GM12892 (cell line): ENCODE measurements around the gene CCNK.

Experiments
- POLR2AphosphoS5 ChIP-seq: IDR thresholded peaks from 2 replicates; pipeline ENCODE4 v1.6.1; 2011; ENCODE audit warnings: low read depth, low read length, control low read depth
- TAF1 ChIP-seq: IDR thresholded peaks from 2 replicates; pipeline ENCODE4 v1.6.1; 2011; ENCODE audit warnings: low read depth, mild to moderate bottlenecking, control low read depth, low read length, borderline replicate concordance

DNA sequence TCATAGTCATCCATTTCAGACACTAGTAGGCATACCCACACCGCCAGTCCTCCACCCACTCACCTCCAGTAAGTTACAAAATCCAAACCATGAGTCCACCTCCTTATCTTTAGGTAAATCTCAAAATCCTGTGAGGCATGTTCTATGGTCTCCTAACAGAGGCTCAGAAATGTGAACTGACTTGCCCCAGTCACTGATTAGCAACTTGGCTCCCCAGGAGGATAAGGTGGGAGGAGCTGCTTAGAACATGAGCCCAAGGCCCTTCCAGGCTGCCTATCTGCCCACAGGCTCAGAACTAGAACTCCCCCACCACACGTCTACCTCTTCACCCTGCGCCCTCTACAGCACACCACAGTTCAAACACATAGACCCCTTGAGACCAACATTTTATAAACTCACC lies 20.4 kb upstream of the CCNK start:
- TF ChIP-seq TAF1 = no peak
- TF ChIP-seq POLR2AphosphoS5 = no peak
